Pericardium fibroblast (primary cell): Measurements from ENCODE around the gene SEZ6. TPM values are rescaled to one million over a fixed set of nuclear protein-coding genes. Genes with fewer than 3 reads are reported as not detected.

Source experiments
- total RNA-seq: library from RNA; depleted of rRNA; stranded (reverse); fragments of >200 nt; gene quantifications from 2 replicates; pipeline ENCODE4 v1.2.3, GENCODE V29; 2015

The SEZ6 gene
- total RNA-seq, result not detected in 2 replicates

GRCh38 chr17:29005936-29006511 lies at the start of gene SEZ6:
Gene SEZ6 (minus strand): TSS chr17:29006033. CDS start chr17:29005869, 164 bp downstream.

GRCh38 chr17:29042679-29043538 lies 37.1 kb upstream of the SEZ6 start, which contains the start of gene PIPOX:
Gene PIPOX (plus strand): TSS chr17:29043141. CDS start chr17:29043226, 85 bp downstream.

GRCh38 chr17:28951428-28951990 lies 54.3 kb downstream of the SEZ6 start, which contains the start of gene PHF12:
Gene PHF12 (minus strand): TSS chr17:28951518. CDS start chr17:28950960, 558 bp downstream.

Other genes starting within 250 kb of the SEZ6 start
- gene FAM222B, start 163.2 kb downstream of the SEZ6 start, total RNA-seq, result 7.3 and 10.5 TPM in 2 replicates
- gene ERAL1, start 151.0 kb downstream of the SEZ6 start, total RNA-seq, result 45.0 and 48.6 TPM in 2 replicates
- gene FLOT2, start 108.3 kb downstream of the SEZ6 start, total RNA-seq, result 34.2 and 60.9 TPM in 2 replicates
- gene DHRS13, start 103.0 kb downstream of the SEZ6 start, total RNA-seq, result 5.0 and 7.8 TPM in 2 replicates
- gene PHF12, start 54.5 kb downstream of the SEZ6 start, total RNA-seq, result 14.2 and 16.8 TPM in 2 replicates
- gene PIPOX, start 37.1 kb upstream of the SEZ6 start, total RNA-seq, result 0.34 and 1.1 TPM in 2 replicates
- gene MYO18A, start 174.4 kb upstream of the SEZ6 start, total RNA-seq, result 14.2 and 17.0 TPM in 2 replicates
- not detected in 2 replicates for gene CRYBA1, start 240.8 kb upstream of the SEZ6 start, total RNA-seq